Neural cell (in vitro differentiated cells): Measurements from ENCODE around the gene FCN3.

Experiments
- EP300 ChIP-seq: fragments of 450-650 bp; conservative IDR thresholded peaks from 2 replicates; pipeline ENCODE4 v1.6.1; 2014; ENCODE audit warnings: antibody characterized with exemption, mild to moderate bottlenecking, moderate library complexity; ENCODE audit not compliant: poor library complexity, severe bottlenecking
- EZH2 ChIP-seq: fragments of 200-600, 300-800 bp; shearing (Covaris generic), sonication (generic); IDR thresholded peaks from 2 replicates; pipeline ENCODE4 v1.6.1; 2014; ENCODE audit warnings: antibody characterized with exemption, low read length, borderline replicate concordance, mild to moderate bottlenecking; ENCODE audit not compliant: insufficient read depth, poor library complexity, severe bottlenecking
- MXI1 ChIP-seq: fragments of 450-650 bp; conservative IDR thresholded peaks from 2 replicates; pipeline ENCODE4 v1.6.1; 2014; ENCODE audit warnings: antibody characterized with exemption, mild to moderate bottlenecking; ENCODE audit not compliant: poor library complexity, severe bottlenecking
- POLR2AphosphoS5 ChIP-seq: IDR thresholded peaks from 2 replicates; pipeline ENCODE4 v1.6.1; 2012
- RAD21 ChIP-seq: fragments of 450-650 bp; conservative IDR thresholded peaks from 2 replicates; pipeline ENCODE4 v1.6.1; 2014; ENCODE audit warnings: antibody characterized with exemption, mild to moderate bottlenecking, moderate library complexity
- SMC3 ChIP-seq: fragments of 450-650 bp; conservative IDR thresholded peaks from 2 replicates; pipeline ENCODE4 v1.6.1; 2014; ENCODE audit warnings: antibody characterized with exemption, mild to moderate bottlenecking, moderate library complexity; ENCODE audit not compliant: poor library complexity
- TAF1 ChIP-seq: IDR thresholded peaks from 2 replicates; pipeline ENCODE4 v1.6.1; 2012; ENCODE audit warnings: low read depth
- TF ChIP-seq, protein P1 (sequence below): fragments of 450-650 bp; IDR thresholded peaks from 2 replicates; pipeline ENCODE4 v1.5.1; 2014; ENCODE audit warnings: antibody characterized with exemption, mild to moderate bottlenecking, moderate library complexity; ENCODE audit not compliant: poor library complexity, severe bottlenecking
- TF ChIP-seq, protein P2 (sequence below): IDR thresholded peaks from 2 replicates; pipeline ENCODE4 v1.6.1; 2012; ENCODE audit warnings: borderline replicate concordance

DNA sequence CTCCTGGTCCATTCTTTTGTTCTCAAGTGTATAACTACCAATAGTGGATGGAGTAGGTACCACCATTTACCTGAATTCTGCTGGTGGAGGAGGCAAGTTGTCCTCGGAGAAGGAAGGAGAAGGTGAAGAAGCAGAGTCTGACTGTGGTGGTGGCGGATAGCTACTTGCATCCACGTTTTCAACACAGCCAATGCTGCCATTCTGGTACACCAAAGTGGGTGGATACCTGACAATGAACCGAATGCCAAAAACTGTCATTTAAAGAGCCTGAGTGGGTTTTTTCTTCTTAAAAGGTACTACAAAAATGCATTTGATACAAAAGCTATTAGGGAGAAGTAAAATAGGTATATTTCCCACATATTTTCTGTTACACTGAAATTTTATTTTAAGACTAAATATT lies 37.9 kb upstream of the FCN3 start:
- TF ChIP-seq RAD21, result no peak
- no peak for TF ChIP-seq EZH2
- TF ChIP-seq POLR2AphosphoS5, result no peak
- TF ChIP-seq, protein P1, sequence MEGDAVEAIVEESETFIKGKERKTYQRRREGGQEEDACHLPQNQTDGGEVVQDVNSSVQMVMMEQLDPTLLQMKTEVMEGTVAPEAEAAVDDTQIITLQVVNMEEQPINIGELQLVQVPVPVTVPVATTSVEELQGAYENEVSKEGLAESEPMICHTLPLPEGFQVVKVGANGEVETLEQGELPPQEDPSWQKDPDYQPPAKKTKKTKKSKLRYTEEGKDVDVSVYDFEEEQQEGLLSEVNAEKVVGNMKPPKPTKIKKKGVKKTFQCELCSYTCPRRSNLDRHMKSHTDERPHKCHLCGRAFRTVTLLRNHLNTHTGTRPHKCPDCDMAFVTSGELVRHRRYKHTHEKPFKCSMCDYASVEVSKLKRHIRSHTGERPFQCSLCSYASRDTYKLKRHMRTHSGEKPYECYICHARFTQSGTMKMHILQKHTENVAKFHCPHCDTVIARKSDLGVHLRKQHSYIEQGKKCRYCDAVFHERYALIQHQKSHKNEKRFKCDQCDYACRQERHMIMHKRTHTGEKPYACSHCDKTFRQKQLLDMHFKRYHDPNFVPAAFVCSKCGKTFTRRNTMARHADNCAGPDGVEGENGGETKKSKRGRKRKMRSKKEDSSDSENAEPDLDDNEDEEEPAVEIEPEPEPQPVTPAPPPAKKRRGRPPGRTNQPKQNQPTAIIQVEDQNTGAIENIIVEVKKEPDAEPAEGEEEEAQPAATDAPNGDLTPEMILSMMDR, result no peak
- no peak for TF ChIP-seq MXI1
- no peak for TF ChIP-seq EP300
- TF ChIP-seq, protein P2, sequence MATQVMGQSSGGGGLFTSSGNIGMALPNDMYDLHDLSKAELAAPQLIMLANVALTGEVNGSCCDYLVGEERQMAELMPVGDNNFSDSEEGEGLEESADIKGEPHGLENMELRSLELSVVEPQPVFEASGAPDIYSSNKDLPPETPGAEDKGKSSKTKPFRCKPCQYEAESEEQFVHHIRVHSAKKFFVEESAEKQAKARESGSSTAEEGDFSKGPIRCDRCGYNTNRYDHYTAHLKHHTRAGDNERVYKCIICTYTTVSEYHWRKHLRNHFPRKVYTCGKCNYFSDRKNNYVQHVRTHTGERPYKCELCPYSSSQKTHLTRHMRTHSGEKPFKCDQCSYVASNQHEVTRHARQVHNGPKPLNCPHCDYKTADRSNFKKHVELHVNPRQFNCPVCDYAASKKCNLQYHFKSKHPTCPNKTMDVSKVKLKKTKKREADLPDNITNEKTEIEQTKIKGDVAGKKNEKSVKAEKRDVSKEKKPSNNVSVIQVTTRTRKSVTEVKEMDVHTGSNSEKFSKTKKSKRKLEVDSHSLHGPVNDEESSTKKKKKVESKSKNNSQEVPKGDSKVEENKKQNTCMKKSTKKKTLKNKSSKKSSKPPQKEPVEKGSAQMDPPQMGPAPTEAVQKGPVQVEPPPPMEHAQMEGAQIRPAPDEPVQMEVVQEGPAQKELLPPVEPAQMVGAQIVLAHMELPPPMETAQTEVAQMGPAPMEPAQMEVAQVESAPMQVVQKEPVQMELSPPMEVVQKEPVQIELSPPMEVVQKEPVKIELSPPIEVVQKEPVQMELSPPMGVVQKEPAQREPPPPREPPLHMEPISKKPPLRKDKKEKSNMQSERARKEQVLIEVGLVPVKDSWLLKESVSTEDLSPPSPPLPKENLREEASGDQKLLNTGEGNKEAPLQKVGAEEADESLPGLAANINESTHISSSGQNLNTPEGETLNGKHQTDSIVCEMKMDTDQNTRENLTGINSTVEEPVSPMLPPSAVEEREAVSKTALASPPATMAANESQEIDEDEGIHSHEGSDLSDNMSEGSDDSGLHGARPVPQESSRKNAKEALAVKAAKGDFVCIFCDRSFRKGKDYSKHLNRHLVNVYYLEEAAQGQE, result no peak
- no peak for TF ChIP-seq SMC3
- TF ChIP-seq TAF1, result no peak
